Stimulated activated naive CD8-positive, alpha-beta T cell treated with anti-CD3 and anti-CD28 coated beads, Interleukin-15, Interleukin-2, amounts not matched to agents 100 U/mL and 50 U/mL, for 24 hours (primary cell): Measurements from ENCODE around the gene PCDHGA8.
"Not testable (repeated sequence)": the region's sequence is repeated elsewhere in the genome, so short reads cannot be mapped to it uniquely, and the experiment has no call there.

Experiments
- ATAC-seq: fragments of 150-1000 bp; cut with Tn5 transposase; one replicate; pipeline ENCODE4 v1.10.0; 2021
- DNase-seq: peaks from one replicate; pipeline ENCODE4 v3.0.0; 2021

Gene PCDHGA8

GRCh38 chr5:141392429-141393198, at the start of gene PCDHGA8:
PCDHGA8 (plus strand) TSS chr5:141392633; CDS start chr5:141392814, 181 bp downstream.
- no peak for ATAC-seq
- no peak for DNase-seq

GRCh38 chr5:141342773-141343172, 49.7 kb upstream of the PCDHGA8 start:
- DNase-seq: no peak
- no peak for ATAC-seq

GRCh38 chr5:141343242-141343952, 49.0 kb upstream of the PCDHGA8 start, which contains the start of gene PCDHGA3:
PCDHGA3 (plus strand) TSS chr5:141343829; CDS start chr5:141344034, 205 bp downstream.
- ATAC-seq (no peak), DNase-seq (no peak)

- ATAC-seq: no peak
- no peak for DNase-seq
Observed at GRCh38 chr5:141343953-141344463, 48.4 kb upstream of the PCDHGA8 start.

- no peak for DNase-seq
- no peak for ATAC-seq
Observed at GRCh38 chr5:141345327-141345726, 47.1 kb upstream of the PCDHGA8 start.

- not testable (repeated sequence) for DNase-seq, ATAC-seq
Observed at GRCh38 chr5:141346017-141346416, 46.4 kb upstream of the PCDHGA8 start.

- no peak for ATAC-seq
- DNase-seq: peak; percentile 22
Observed at GRCh38 chr5:141349917-141350619, 42.4 kb upstream of the PCDHGA8 start, which contains the start of gene PCDHGB1. PCDHGB1 (plus strand) TSS chr5:141350099; CDS start chr5:141350261, 162 bp downstream.

- DNase-seq (no peak), ATAC-seq (no peak)
Observed at GRCh38 chr5:141351591-141351990, 40.8 kb upstream of the PCDHGA8 start.

GRCh38 chr5:141354900-141355469, 37.4 kb upstream of the PCDHGA8 start, which contains the start of gene PCDHGA4:
PCDHGA4 (plus strand) TSS chr5:141355021; CDS start chr5:141355108, 87 bp downstream.
- no peak for DNase-seq
- ATAC-seq: no peak

- DNase-seq: no peak
- no peak for ATAC-seq
Observed at GRCh38 chr5:141355641-141356040, 36.8 kb upstream of the PCDHGA8 start.

GRCh38 chr5:141356133-141356532, 36.3 kb upstream of the PCDHGA8 start:
- DNase-seq: no peak
- ATAC-seq: no peak

- peak; percentile 19 for ATAC-seq
- no peak for DNase-seq
Observed at GRCh38 chr5:141356950-141357349, 35.5 kb upstream of the PCDHGA8 start.

- no peak for DNase-seq
- no peak for ATAC-seq
Observed at GRCh38 chr5:141359790-141360426, 32.5 kb upstream of the PCDHGA8 start, which contains the start of gene PCDHGB2. PCDHGB2 (plus strand) TSS chr5:141359994; CDS start chr5:141360136, 142 bp downstream.

- DNase-seq: no peak
Observed at GRCh38 chr5:141360685-141361084, 31.7 kb upstream of the PCDHGA8 start.

GRCh38 chr5:141362719-141363118, 29.7 kb upstream of the PCDHGA8 start:
- DNase-seq (no peak), ATAC-seq (no peak)

More at GRCh38 chr5:141360685-141361084, 31.7 kb upstream of the PCDHGA8 start:
- no peak for ATAC-seq

- DNase-seq: no peak
Observed at GRCh38 chr5:141363952-141364660, 28.3 kb upstream of the PCDHGA8 start, which contains the start of gene PCDHGA5. PCDHGA5 (plus strand) TSS chr5:141364162; CDS start chr5:141364331, 169 bp downstream.

GRCh38 chr5:141366016-141366896, 26.2 kb upstream of the PCDHGA8 start:
- DNase-seq (no peak), ATAC-seq (no peak)

More at GRCh38 chr5:141363952-141364660, 28.3 kb upstream of the PCDHGA8 start, which contains the start of gene PCDHGA5:
- no peak for ATAC-seq

GRCh38 chr5:141369994-141370848, 22.2 kb upstream of the PCDHGA8 start, which contains the start of gene PCDHGB3:
PCDHGB3 (plus strand) TSS chr5:141370242; CDS start chr5:141370395, 153 bp downstream.
- ATAC-seq (no peak), DNase-seq (no peak)
